NCI-H69 (cell line): Measurements from ENCODE around the gene TRPV4.
A peak's percentile ranks its signal among the peaks of the same experiment; 100 is the strongest.

ENCODE experiments used
- DNase-seq: peaks from one replicate; lab custom pipeline; 2025; lab: John Stamatoyannopoulos, UW

TRPV4 gene

DNA sequence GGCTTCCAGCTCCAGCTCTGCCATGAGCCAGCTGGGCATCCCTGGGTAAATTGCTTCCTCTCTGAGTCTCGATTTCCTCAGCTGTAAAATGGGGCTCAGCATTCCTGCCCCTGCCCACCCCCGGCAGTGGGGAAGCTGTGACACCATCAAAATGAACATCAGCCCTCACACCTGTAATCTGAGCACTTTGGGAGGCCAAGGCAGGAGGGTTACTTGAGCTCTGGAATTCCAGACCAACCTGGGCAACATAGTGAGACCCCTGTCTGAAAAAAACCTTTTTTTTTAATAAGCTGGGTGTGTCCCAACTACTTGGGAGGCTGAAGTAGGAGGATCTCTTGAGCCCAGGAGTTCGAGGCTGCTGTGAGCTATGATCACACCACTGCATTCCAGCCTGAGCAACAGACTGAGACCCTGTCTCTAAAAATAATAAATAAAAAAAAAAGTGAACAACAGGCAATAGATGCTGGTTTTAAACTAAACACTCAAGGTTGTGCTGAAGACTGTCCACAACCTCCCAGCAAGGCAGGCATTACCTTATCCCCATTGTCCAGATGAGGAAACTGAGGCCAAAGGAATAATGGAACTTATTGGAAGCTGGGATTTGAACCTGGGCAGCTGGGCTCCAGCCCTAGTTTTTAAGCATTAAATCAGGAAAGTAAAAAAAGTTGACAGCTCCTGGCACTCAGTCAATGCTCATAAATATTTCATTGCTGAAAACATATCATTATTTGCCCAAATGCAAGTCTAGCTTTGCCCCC is 4.3 kb downstream of the TRPV4 start:
- DNase-seq: no peak

DNA sequence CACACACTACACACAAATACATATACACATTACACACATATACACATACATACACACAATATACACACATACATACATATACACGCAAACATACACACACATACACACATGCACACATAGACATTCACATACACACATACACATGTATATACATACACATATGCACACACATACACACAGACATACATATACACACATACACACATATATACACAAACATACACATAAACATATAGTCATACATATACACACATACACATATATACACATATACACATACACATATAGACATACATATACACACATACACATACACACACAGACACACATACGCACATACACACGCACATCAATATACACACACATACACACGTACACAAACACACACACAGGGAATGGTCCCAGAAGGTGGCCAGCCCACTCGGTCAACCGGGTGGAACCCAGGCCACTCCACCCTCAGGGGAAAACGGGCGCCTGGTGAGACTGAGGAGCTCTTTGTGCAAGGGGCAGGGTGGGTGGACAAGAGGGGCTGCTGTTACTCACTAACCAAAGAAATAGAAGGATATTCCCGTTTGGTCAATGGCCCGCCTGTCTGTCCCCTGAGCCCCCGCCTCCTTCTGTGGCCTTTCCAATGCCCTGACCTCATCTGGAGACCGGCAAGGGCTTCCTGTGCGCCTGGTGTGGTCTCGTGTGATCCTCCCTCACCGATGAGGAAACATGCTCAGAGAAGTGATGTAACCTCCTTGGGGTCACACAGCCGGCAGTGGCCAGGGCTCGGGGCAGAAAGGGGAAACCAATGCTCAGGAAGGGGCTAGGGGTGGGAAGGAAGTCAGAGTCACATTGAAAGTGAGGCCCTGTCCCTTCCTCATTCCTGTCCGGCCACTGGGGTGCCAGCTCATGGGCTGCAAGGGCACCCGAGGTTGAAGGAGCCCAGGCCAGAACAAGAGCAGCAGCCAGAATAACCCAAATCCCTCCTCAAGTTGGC is 5.3 kb downstream of the TRPV4 start:
- DNase-seq: no peak

GRCh38 chr12:109827080-109827479 is 6.1 kb downstream of the TRPV4 start:
- no peak for DNase-seq

DNA sequence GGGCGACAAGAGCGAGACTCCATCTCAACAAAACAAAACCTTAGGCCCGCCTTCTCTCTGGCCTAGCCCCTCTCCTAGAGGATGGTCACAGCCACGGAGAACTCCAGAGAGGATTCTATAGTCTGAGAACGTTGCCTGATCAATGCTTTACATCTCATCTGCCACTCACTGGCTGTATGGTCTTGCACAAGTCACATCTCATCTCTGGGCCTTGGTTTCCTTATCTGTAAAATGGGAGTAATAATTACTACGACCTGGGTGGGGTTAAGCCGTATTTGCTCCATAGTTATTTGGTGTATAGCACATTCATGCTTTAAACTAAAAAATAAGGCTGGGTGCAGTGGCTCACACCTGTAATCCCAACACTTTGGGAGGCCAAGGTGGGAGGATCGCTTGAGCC is 8.5 kb downstream of the TRPV4 start:
- no peak for DNase-seq

GRCh38 chr12:109822951-109823411 is 10.2 kb downstream of the TRPV4 start:
- peak; percentile 60 for DNase-seq

DNA sequence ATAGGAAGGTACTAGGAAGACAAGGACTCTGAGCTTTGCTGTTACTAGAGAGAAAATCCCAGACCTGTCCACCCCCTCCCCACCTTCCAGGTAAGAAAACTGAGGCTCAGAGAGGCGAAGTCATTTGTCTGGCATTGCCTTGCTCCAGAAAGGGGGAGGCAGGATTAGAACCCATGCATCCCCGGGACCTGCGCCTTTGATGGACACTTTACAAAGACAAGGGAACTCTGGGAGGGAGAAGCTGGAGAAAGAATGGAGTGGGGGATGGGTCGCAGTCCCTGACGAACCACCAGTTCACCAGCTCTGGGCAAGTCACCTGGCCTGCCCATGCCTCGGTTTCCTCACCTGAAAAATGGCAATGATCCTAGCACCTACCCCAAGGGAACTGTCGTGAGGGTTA is 10.8 kb downstream of the TRPV4 start:
- no peak for DNase-seq

DNA sequence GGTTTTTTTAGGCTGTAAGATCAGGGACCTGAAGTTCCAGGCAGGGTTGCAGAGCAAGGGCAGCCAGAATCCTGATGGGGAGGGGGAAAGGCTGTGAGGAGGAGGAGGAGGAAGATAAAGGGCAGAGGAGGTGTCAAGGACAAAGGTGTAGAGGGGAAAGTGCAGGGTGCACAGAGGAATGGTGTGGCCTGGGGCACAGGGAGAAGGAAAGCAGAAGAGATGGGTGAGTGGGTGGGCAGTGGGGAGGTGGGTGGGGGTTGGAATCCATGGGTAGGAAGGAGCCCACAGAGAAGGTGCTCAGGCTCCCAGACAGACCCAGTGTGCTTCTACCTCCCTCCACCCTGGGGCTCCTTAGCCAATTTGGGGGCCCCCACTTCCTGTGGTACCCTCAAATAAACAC is 11.2 kb downstream of the TRPV4 start:
- DNase-seq: no peak

DNA sequence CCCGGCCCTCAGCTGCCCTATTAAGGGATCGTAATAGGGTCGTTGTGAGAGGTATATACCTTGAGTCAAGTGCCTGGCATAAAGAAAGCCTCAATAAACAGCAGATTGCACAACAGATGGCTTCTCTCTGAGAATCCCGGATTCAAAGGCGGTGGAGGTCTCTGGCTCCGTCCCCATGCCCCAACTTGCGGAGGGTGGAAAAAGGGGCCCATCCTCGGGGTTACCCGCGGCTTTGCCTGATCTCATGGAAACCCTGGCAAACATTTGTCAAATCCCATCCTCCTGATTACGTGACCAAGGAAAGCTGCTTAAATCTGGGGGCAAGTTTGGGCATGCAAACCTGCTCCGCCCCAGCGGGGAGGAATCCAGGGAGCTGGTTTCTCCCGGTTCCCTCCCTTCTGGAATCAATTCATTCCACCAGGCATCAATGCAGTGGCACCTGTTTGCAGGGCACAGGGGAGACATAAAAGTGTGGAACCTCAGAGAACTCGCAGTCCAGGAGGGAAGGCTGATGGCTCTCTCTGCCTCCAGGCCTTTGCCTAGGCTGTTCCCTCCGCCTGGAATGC is 12.3 kb downstream of the TRPV4 start:
- DNase-seq: peak; percentile 93

- DNase-seq: peak; percentile 57
Observed at GRCh38 chr12:109818905-109819500, 14.2 kb downstream of the TRPV4 start.

DNA sequence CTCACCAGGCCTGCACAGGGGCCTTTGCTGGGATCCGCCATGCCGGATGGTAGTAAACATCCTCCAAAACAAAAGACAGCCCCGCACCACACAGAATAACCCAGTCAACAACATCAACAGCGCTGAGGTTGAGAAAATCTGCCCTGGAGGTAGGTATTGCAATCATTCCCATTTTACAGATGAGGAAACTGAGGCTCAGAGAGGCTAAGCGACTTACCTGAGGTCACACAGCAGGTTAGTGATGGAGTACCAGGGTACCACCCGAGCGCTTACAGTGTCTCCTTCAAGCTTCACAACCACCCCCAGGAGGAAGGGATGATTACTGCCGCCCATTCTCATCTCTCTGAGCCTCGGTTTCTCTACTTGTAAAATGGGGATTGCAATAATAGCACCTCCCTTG is 14.9 kb downstream of the TRPV4 start:
- no peak for DNase-seq

DNA sequence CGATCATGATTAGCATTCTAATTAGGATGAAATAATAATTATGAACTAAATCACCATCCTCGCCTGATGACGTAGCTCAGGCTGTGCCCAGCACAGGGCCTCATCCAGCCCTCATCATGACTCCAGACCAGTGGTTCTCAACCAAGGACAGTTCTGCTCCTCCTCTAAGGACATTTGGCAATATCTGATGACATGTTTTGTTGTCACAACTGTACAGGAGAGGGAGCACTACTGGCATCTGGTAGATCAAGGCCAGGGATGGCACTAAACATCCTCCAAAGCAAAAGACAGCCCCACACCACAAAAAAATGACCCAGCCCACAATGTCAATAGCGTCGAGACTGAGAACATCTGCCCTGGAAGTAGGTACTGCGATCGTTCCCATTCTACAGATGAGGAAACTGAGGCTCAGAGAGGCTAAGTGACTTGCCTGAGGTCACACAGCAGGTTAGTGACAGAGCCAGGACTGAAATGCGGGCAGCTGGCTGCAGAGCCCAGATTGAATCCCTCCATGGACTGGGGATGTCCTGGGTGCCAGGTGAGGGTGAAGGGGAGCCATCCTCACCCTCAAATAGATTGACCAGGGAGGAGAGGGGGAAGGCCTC is 15.5 kb downstream of the TRPV4 start:
- no peak for DNase-seq

DNA sequence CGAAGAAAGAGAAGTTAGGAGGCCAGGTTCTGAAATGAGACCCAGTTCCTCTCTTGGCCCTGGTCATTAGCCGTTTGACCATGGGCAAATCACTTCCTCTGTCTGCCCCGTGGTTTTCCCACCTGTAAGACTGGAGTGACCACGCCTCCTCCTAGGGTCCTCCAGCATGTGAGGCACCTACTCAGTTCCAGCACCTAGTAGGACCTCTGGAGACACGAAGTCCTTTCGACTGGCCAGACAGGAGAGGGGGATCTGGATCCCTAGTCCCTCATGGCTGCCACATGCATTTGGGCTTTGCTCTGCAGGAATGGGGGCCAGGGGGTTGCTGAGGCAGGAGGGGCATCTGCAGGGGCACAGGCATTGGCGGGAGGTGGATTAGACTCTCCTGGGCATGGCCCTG is 16.3 kb downstream of the TRPV4 start:
- DNase-seq: no peak

- DNase-seq: peak; percentile 20
Observed at GRCh38 chr12:109815757-109816617, 17.2 kb downstream of the TRPV4 start.

GRCh38 chr12:109815225-109815624 is 18.0 kb downstream of the TRPV4 start:
- no peak for DNase-seq

- DNase-seq: peak; percentile 26
Observed at GRCh38 chr12:109814600-109815150, 18.5 kb downstream of the TRPV4 start.

GRCh38 chr12:109813810-109814416 is 19.3 kb downstream of the TRPV4 start:
- no peak for DNase-seq

GRCh38 chr12:109811624-109811995 is 21.6 kb downstream of the TRPV4 start:
- DNase-seq: no peak

DNA sequence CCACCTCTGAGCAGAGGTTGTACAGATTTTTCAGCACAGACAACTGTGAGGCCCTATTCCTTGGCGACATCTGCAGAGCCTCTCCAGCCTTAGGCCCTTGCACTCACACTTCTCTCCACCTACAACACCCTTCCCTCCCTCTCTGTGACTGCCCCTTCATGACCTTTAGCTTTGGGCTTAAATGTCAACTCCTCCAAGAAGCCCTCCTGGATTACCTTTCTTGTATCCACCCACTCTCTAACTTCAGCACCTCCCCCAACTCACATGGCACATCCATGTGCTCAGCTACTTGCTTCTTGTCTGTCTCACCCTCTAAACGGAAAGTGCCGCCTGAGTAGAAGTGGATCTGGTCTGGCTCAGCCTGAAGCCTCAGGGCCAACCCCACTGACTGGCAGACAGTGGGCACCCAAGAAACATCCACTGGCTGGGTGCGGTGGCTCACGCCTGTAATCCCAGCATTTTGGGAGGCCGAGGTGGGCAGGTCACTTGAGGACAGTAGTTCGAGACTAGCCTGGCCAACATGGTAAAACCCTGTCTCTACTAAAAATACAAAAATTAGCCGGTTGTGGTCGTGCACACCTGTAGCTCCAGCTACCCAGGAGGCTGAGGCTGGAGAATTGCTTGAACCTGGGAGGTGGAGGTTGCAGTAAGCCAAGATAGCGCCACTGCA is 22.1 kb downstream of the TRPV4 start:
- no peak for DNase-seq

GRCh38 chr12:109808876-109809646 is 24.1 kb downstream of the TRPV4 start:
- DNase-seq: no peak
